ENCODE measurements around the gene ZFR. TPM values are rescaled to one million over a fixed set of nuclear protein-coding genes. Genes with fewer than 3 reads are reported as not detected.

ZFR gene
- total and polyA plus RNA-seq, 7 donors, result 31.7 to 76.5 (median 67.2) TPM

- no peaks in the 10 kb centered on the region for H3K27me3 ChIP-seq (ENCODE audit: insufficient read depth in 3 of 3, low read length in 2 of 3)
- intact Hi-C loops (cut with DNase I), result no loop called here
- no peak overlapping the region for H3K27ac ChIP-seq
- H3K4me3 ChIP-seq, result no peak overlapping the region
- DNase-seq (no peak), ATAC-seq (no peak)
- no peak for TF ChIP-seq CTCF (IDR thresholded peaks at IDR 0.05)
- H3K36me3 ChIP-seq (ENCODE audit: insufficient read depth in 1 of 2, low read depth in 1 of 2), result peaks cover 2 to 51% of the 10 kb centered on the region in 2 donors
- no peaks in the 10 kb centered on the region for H3K9me3 ChIP-seq
- H3K4me1 ChIP-seq, result no peaks in the 10 kb centered on the region
- 92 to 93% (median 93%) methylated on average over 9 of the region's 9 CpGs for WGBS, 3 donors
These were observed 91.1 kb downstream of the ZFR start for GRCh38 chr5:32353420-32353819.

GRCh38 chr5:32352685-32353084 lies 91.9 kb downstream of the ZFR start:
- 90 to 96% (median 92%) methylated on average over 8 of the region's 8 CpGs for WGBS, 3 donors
- intact Hi-C loops (cut with DNase I), result no loop called here
- no peak for ATAC-seq

GRCh38 chr5:32346869-32347268 lies 97.7 kb downstream of the ZFR start:
- Histone ChIP-seq H3K4me3 (no peak overlapping the region), H3K36me3 (ENCODE audit: insufficient read depth in 1 of 2, low read depth in 1 of 2) (no peaks in the 10 kb centered on the region), H3K9me3 (no peaks in the 10 kb centered on the region), H3K27me3 (ENCODE audit: insufficient read depth in 3 of 3, low read length in 2 of 3) (no peaks in the 10 kb centered on the region), H3K4me1 (no peaks in the 10 kb centered on the region), H3K27ac (no peak overlapping the region)
- no peak for TF ChIP-seq CTCF (IDR thresholded peaks at IDR 0.05)
- intact Hi-C loops (cut with DNase I), result no loop called here
- ATAC-seq (no peak), DNase-seq (no peak)
- WGBS, 3 donors, result 97 to 99% (median 98%) methylated on average over 2 of the region's 2 CpGs

More at GRCh38 chr5:32352685-32353084, 91.9 kb downstream of the ZFR start:
- Histone ChIP-seq H3K4me1 (no peaks in the 10 kb centered on the region), H3K36me3 (ENCODE audit: insufficient read depth in 1 of 2, low read depth in 1 of 2) (peaks cover 2 to 44% of the 10 kb centered on the region in 2 donors), H3K27ac (no peak overlapping the region), H3K27me3 (ENCODE audit: insufficient read depth in 3 of 3, low read length in 2 of 3) (no peaks in the 10 kb centered on the region), H3K9me3 (no peaks in the 10 kb centered on the region), H3K4me3 (no peak overlapping the region)
- DNase-seq, result no peak
- no peak for TF ChIP-seq CTCF (IDR thresholded peaks at IDR 0.05)

- WGBS, 3 donors, result 61 to 72% (median 70%) methylated on average over 2 of the region's 2 CpGs
- intact Hi-C loops (cut with DNase I), result no loop called here
- ATAC-seq, result no peak
- Histone ChIP-seq H3K4me1 (no peaks in the 10 kb centered on the region), H3K36me3 (ENCODE audit: insufficient read depth in 1 of 2, low read depth in 1 of 2) (no peaks in the 10 kb centered on the region), H3K4me3 (no peak overlapping the region), H3K27me3 (ENCODE audit: insufficient read depth in 3 of 3, low read length in 2 of 3) (no peaks in the 10 kb centered on the region), H3K9me3 (peaks cover 17% of the 10 kb centered on the region), H3K27ac (no peak overlapping the region)
- no peak for DNase-seq
- no peak for TF ChIP-seq CTCF (IDR thresholded peaks at IDR 0.05)
These were observed 101.4 kb downstream of the ZFR start for GRCh38 chr5:32343058-32343672.

GRCh38 chr5:32342656-32343055 lies 101.9 kb downstream of the ZFR start:
- H3K27ac ChIP-seq, result no peak overlapping the region
- no peaks in the 10 kb centered on the region for H3K27me3 ChIP-seq (ENCODE audit: insufficient read depth in 3 of 3, low read length in 2 of 3)
- TF ChIP-seq CTCF (IDR thresholded peaks at IDR 0.05), result no peak
- no peaks in the 10 kb centered on the region for H3K4me1 ChIP-seq
- ATAC-seq (no peak), DNase-seq (no peak)
- no peak overlapping the region for H3K4me3 ChIP-seq
- intact Hi-C loops (cut with DNase I), result no loop called here
- no peaks in the 10 kb centered on the region for H3K36me3 ChIP-seq (ENCODE audit: insufficient read depth in 1 of 2, low read depth in 1 of 2)
- 47 to 65% (median 51%) methylated on average over 4 of the region's 4 CpGs for WGBS, 3 donors
- H3K9me3 ChIP-seq, result peaks cover 17% of the 10 kb centered on the region

Data from psoas muscle (tissue), 8 donors.